COR-L47 (cell line): ENCODE results near the gene ZNF316.
"Not testable (repeated sequence)": the region's sequence is repeated elsewhere in the genome, so short reads cannot be mapped to it uniquely, and the experiment has no call there.

Experiments
- DNase-seq: peaks from one replicate; lab custom pipeline; 2025; lab: John Stamatoyannopoulos, UW

The ZNF316 gene

GRCh38 chr7:6647080-6647479 is 10.0 kb downstream of the ZNF316 start:
- no peak for DNase-seq

GRCh38 chr7:6647541-6647940 is 10.4 kb downstream of the ZNF316 start:
- DNase-seq, result no peak

GRCh38 chr7:6648066-6648814 is 11.1 kb downstream of the ZNF316 start:
- DNase-seq, result no peak

DNA sequence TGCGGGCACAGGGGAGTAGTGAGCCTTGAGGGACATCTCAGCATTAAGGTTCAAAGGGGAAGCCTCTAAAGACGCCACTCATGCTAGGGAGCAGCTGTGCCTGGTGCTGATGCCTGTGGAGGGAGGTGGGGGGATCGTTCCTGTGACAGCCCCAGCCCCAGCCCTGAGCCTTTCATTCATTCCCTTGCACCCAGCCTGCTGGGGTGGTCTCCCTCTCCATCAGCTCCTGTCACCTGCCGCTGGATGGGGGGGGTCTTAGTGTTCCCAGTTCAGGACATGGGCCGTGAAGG is 11.6 kb downstream of the ZNF316 start:
- no peak for DNase-seq

- no peak for DNase-seq
These were observed 12.3 kb downstream of the ZNF316 start for GRCh38 chr7:6649241-6649961.

- DNase-seq, result no peak
These were observed 13.0 kb downstream of the ZNF316 start for GRCh38 chr7:6650086-6650485.

- no peak for DNase-seq
These were observed 13.4 kb downstream of the ZNF316 start for GRCh38 chr7:6650521-6651011.

DNA sequence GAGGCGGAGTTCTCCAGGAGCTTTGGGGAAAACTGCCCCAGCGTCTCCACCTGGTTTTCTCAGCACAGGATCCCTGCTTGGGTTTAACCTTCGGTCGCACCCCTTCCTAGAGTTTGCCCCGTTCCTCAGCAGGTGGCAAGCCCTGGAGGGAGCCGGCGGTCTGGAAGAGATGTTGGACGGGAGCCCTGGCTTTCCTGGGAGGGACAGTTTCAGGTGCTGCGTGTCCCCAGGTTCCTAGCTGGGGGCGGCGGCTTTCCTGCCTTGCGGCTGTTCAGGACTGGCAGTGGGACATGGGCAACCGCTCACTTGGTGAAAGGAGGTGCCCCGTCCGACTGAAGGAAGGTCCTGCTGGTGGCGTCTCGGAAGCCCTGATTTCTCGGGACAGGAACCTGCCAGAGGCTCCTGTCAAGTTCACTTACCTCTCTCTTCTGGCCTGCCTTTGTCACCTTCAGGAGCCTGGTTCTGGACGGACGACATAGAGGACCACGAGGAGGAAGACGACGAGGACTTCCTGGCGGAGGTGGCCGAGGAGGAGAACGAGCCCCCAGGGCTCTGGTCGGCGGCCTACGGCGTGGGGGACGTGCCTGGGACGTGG is 14.8 kb downstream of the ZNF316 start:
- DNase-seq, result no peak

DNA sequence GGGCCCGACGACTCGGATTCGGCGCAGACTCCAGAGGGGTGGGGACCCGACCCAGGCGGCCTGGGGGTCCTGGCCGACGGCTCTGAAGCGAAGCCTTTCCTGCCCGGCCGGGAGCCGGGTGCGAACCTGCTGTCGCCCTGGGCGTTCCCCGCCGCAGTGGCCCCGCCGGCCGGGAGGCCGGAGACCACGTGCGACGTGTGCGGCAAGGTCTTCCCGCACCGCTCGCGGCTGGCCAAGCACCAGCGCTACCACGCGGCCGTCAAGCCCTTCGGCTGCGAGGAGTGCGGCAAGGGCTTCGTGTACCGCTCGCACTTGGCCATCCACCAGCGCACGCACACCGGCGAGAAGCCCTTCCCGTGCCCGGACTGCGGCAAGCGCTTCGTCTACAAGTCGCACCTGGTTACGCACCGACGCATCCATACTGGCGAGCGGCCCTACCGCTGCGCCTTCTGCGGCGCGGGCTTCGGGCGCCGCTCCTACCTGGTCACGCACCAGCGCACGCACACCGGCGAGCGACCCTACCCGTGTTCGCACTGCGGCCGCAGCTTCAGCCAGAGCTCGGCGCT is 15.4 kb downstream of the ZNF316 start:
- DNase-seq, result no peak

GRCh38 chr7:6653071-6654003 is 16.2 kb downstream of the ZNF316 start:
- no peak for DNase-seq

DNA sequence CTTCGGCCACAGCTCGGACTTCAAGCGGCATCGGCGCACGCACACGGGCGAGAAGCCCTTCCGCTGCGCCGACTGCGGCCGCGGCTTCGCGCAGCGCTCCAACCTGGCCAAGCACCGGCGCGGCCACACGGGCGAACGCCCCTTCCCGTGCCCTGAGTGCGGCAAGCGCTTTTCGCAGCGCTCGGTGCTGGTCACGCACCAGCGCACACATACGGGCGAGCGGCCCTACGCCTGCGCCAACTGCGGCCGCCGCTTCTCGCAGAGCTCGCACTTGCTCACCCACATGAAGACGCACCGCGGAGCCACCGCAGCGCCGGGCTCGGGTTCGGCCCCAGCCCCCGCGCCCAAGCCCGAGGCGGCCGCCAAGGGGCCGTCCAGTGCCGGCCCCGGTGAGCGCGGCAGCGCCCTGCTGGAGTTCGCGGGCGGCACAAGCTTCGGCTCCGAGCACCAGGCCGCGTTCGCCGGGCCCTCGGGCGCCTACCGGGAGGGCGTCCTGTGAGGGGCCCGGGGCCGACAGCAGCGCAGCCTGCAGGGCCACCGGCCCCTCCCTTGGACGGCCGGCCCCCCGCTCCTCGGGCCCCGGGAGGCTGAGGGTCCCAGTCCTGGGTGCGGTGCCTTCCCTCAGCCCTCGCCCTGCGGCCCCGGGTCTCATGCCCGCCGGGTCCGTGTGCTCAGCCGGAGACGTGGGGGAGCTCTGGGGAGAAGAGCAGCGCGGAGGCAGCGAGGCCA is 17.2 kb downstream of the ZNF316 start:
- DNase-seq, result no peak

DNA sequence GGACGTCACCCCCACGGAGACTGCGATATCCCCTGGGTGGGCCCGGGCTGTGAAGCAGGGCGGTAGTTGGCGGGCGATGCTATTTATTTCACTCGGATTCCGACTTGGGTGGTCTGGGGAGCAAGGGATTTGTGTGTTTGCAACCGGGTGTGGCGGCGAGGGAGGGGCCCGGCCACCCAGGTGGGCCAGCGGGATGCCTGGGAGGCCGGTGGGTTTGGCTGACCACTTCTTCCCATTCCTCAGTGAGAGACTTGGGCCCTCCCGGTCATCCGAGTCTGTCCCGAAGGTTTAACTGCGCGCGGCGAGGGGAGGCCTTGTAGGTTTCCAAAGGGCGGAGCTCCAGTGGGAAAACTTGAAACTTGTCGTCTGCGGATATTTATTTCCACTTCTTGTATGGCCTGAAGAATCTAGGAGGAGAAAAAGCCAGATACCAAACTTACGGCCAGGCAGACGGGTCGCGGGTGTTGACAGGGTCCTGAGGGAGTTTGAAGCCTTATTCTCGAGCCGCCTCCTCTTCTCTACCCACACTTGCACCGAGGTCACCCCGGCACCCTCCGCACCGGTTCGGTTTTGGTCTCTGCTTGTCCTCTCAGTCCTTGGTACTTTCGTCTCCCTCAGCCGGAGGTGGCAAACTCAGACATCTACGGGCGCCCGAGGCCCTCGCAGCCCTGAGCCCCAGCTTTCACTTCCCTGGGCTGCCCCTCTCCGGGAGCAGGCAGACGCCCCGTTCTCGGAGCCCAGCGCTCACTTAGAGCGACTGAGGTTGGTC is 17.9 kb downstream of the ZNF316 start:
- no peak for DNase-seq

DNA sequence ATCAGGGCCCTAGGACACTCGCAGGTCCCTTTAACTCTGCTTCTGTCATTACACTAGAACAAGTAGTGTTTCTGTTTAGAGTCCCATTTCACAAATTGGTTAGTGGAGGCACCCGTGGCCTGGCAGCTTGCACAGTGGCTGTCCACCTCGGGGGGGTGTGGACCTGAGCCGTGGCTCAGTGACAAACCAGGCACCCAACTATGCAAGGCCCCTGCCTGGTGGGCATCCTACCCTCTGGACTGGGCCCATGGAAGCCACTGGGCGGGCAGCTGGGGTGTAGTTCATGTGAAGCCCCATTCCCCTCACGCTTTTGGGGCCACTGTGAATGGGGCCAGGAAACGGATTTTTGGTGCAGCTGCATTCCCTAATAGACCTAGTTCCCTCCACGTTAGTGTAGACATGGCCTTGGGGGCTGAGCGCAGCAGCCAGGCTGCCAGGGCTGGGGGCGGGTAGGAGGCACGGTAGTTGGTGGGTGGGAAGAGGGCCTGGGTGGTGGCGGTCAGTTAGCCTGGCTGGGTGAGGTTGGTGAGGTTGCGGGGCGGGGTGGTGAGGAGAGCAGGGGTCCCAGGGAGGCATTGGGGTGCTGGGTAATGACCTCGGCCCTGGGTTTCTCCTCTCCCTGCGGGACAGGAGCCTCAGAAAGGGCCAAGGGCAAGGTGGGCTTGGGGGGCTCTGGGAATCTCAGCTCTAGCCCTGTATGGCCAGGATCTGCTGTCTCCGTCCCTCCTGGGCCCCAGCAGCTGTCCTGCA is 18.7 kb downstream of the ZNF316 start:
- DNase-seq, result no peak

GRCh38 chr7:6656413-6656812 is 19.3 kb downstream of the ZNF316 start:
- no peak for DNase-seq

DNA sequence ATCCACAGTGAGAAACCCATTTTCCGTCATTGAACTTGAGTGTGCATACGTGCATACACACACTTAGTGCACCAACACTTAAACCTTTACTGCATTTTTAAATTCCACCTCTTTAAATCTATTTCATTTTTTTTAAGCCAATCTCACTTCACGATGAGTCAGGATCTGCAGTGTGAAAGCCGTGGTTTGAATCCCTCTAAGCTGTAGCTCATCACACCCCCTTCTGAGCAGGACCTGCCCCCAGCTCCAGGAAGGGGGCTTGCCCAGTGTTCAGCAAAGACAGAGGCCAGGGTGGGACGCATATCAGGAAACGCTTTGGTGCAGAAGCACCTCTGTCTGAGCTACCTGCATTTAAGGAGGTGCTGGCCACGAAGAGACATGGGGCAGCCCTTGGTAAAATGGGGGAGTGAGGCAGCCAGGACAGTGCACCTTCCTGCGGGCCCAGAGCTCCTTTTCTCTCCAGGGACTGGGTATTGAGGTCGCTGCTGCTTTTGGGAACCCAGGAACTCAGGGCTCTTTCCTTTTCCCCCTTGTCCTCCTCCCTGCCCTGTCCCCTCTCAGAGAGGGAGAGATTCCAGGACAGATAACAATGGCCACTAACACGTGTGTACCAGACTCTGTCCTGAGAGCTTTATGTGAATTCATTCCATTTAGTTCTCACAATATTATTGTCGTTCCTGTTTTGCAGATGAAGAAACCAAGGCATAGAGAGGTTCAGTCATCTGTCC is 21.7 kb downstream of the ZNF316 start:
- no peak for DNase-seq

DNA sequence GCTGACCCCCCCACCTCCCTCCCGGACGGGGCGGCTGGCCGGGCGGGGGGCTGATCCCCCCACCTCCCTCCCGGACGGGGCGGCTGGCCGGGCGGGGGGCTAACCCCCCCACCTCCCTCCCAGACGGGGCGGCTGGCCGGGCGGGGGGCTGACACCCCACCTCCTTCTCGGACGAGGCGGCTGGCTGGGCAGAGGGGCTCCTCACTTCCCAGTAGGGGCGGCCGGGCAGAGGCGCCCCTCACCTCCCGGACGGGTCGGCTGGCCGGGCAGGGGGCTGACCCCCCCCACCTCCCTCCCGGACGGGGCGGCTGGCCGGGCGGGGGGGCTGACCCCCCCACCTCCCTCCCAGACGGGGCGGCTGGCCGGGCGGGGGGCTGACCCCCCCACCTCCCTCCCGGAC is 33.7 kb downstream of the ZNF316 start:
- not testable (repeated sequence) for DNase-seq

DNA sequence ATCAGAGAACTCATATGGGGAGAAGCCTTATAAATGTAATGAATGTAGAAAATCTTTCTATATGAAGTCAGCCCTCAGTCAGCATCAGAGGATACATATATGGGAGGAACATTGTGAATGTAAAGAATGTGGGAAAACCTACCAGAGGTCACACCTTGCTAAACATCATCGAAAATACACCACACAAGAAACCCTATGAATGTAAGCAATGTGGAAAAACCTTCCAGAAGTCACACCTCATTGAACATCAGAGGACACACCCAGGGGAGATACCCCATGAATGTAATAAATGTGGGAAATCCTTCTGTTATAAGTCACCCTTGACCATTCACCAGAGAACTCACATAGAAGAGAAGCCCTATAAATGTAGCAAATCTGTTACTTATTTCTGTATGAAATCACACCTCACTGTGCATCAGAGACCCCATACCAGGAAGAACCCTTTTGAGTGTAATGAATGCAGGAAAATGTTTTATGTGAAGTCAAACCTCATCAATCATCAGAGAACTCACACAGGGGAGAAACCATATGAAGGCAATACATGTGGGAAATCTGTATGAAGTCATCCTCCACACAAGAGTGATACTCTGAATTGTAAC is 38.8 kb downstream of the ZNF316 start:
- DNase-seq, result no peak

DNA sequence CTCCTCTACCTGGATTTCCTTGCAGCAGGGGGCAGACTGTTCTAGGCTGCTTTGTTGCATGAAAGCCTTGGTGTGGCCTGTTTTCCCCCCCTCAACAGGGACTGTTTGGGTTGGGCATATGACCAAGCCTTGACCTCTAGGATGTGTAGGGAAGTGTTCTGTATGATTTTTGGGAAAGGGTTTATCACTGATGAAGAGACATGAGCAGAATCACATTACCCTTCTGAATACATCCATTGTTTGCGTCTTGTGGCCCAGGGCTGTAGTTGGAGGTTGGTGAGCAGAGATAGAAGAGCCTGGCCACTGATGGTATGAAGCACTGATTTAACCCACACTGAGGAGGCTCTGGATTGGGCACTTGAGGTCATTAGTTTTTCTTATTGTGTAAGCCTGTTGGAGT is 43.0 kb downstream of the ZNF316 start:
- no peak for DNase-seq

- DNase-seq, result no peak
These were observed 54.0 kb downstream of the ZNF316 start for GRCh38 chr7:6691103-6691502.
